SJSA1 (cell line): Measurements from ENCODE around the gene SEZ6. TPM values are rescaled to one million over a fixed set of nuclear protein-coding genes. Genes with fewer than 3 reads are reported as not detected.

Source experiments
- DNase-seq, 2 experiments: peaks; one replicate each; pipeline ENCODE4 v3.0.0-alpha.2; 2015 to 2020; ENCODE audit warnings: low spot score in 2 of 2, low read depth in 1 of 2
- H3K27ac ChIP-seq: fragments of 250-450 bp; sonication (Bioruptor Pico); 2 replicates; pipeline ENCODE4 v1.5.1; 2020; ENCODE audit warnings: mild to moderate bottlenecking, moderate library complexity
- H3K27me3 ChIP-seq: fragments of 250-450 bp; sonication (Bioruptor Pico); replicated peaks from 2 replicates; pipeline ENCODE4 v1.5.1; 2020; ENCODE audit warnings: mild to moderate bottlenecking, moderate library complexity
- H3K36me3 ChIP-seq: fragments of 250-450 bp; sonication (Bioruptor Pico); 2 replicates; pipeline ENCODE4 v1.5.1; 2020; ENCODE audit warnings: mild to moderate bottlenecking
- H3K4me1 ChIP-seq: fragments of 250-450 bp; sonication (Bioruptor Pico); replicated peaks from 2 replicates; pipeline ENCODE4 v1.6.1; 2021; ENCODE audit warnings: mild to moderate bottlenecking
- H3K4me3 ChIP-seq: fragments of 250-450 bp; sonication (Bioruptor Pico); 2 replicates; pipeline ENCODE4 v1.5.1; 2020; ENCODE audit warnings: mild to moderate bottlenecking
- H3K9me3 ChIP-seq: fragments of 250-450 bp; sonication (Bioruptor Pico); replicated peaks from 2 replicates; pipeline ENCODE4 v1.5.1; 2020; ENCODE audit warnings: mild to moderate bottlenecking
- total RNA-seq: library from RNA; depleted of rRNA; stranded (reverse); fragments of >200 nt; shearing (Covaris generic); gene quantifications from 2 replicates; pipeline ENCODE4 v1.2.3, GENCODE V29; 2014

Gene SEZ6
- total RNA-seq, 1 experiment from 2014 or later: not detected

GRCh38 chr17:28926786-28927185 lies 79.0 kb downstream of the SEZ6 start:
- H3K36me3 ChIP-seq: peaks cover 67% of the 10 kb centered on the region

GRCh38 chr17:28926366-28926765 lies 79.5 kb downstream of the SEZ6 start:
- DNase-seq: no peak
- no peak overlapping the region for H3K4me3 ChIP-seq
- no peaks in the 10 kb centered on the region for H3K27me3 ChIP-seq
- peaks cover 18% of the 10 kb centered on the region for H3K4me1 ChIP-seq
- peaks cover 3% of the 10 kb centered on the region; the same call in 1 of the 2 replicates for H3K9me3 ChIP-seq
- no peak overlapping the region; the same call in 1 of the 2 replicates for H3K27ac ChIP-seq
- H3K36me3 ChIP-seq: peaks cover 71% of the 10 kb centered on the region

More at GRCh38 chr17:28926786-28927185, 79.0 kb downstream of the SEZ6 start:
- no peak overlapping the region for H3K27ac ChIP-seq
- H3K27me3 ChIP-seq: no peaks in the 10 kb centered on the region
- peaks cover 3% of the 10 kb centered on the region; the same call in 1 of the 2 replicates for H3K9me3 ChIP-seq
- H3K4me3 ChIP-seq: no peak overlapping the region
- H3K4me1 ChIP-seq: peaks cover 18% of the 10 kb centered on the region
- no peak for DNase-seq

- Histone ChIP-seq H3K27ac (peak overlapping the region; percentile 27; the same call in 1 of the 2 replicates), H3K9me3 (peaks cover 3% of the 10 kb centered on the region; the same call in 1 of the 2 replicates), H3K27me3 (no peaks in the 10 kb centered on the region), H3K4me3 (no peak overlapping the region), H3K36me3 (peaks cover 76% of the 10 kb centered on the region), H3K4me1 (peaks cover 18% of the 10 kb centered on the region)
- peak in 1 of 2 experiments; percentile 39 for DNase-seq
These were observed 79.9 kb downstream of the SEZ6 start for GRCh38 chr17:28925912-28926365.

GRCh38 chr17:28920201-28920600 lies 85.6 kb downstream of the SEZ6 start:
- Histone ChIP-seq H3K4me3 (no peak overlapping the region), H3K36me3 (peaks cover 93% of the 10 kb centered on the region)

GRCh38 chr17:28918295-28918694 lies 87.5 kb downstream of the SEZ6 start:
- no peak for DNase-seq
- H3K36me3 ChIP-seq: peaks cover 95% of the 10 kb centered on the region
- H3K9me3 ChIP-seq: 0 out of 2 replicates have a peak, but pooled peaks cover 2% of the 10 kb centered on the region
- no peaks in the 10 kb centered on the region for H3K4me1 ChIP-seq
- no peaks in the 10 kb centered on the region for H3K27me3 ChIP-seq
- no peak overlapping the region for H3K4me3 ChIP-seq
- no peak overlapping the region for H3K27ac ChIP-seq

More at GRCh38 chr17:28920201-28920600, 85.6 kb downstream of the SEZ6 start:
- no peaks in the 10 kb centered on the region for H3K9me3 ChIP-seq
- H3K27me3 ChIP-seq: no peaks in the 10 kb centered on the region
- peaks cover 2% of the 10 kb centered on the region for H3K4me1 ChIP-seq
- no peak for DNase-seq
- H3K27ac ChIP-seq: no peak overlapping the region

GRCh38 chr17:28917465-28917864 lies 88.4 kb downstream of the SEZ6 start:
- Histone ChIP-seq H3K27ac (no peak overlapping the region), H3K36me3 (peaks cover 95% of the 10 kb centered on the region), H3K4me3 (no peak overlapping the region), H3K4me1 (no peaks in the 10 kb centered on the region), H3K9me3 (0 out of 2 replicates have a peak, but pooled peaks cover 2% of the 10 kb centered on the region), H3K27me3 (no peaks in the 10 kb centered on the region)
- no peak for DNase-seq

- 0 out of 2 replicates have a peak, but pooled peaks cover 2% of the 10 kb centered on the region for H3K9me3 ChIP-seq
- no peaks in the 10 kb centered on the region for H3K27me3 ChIP-seq
- no peak overlapping the region for H3K27ac ChIP-seq
- H3K4me1 ChIP-seq: no peaks in the 10 kb centered on the region
- no peak for DNase-seq
- H3K4me3 ChIP-seq: no peak overlapping the region
- H3K36me3 ChIP-seq: peaks cover 95% of the 10 kb centered on the region
These were observed 88.8 kb downstream of the SEZ6 start for GRCh38 chr17:28917029-28917428.

GRCh38 chr17:28916302-28916934 lies 89.4 kb downstream of the SEZ6 start:
- Histone ChIP-seq H3K36me3 (peaks cover 95% of the 10 kb centered on the region), H3K27ac (no peak overlapping the region), H3K4me3 (no peak overlapping the region), H3K9me3 (0 out of 2 replicates have a peak, but pooled peaks cover 2% of the 10 kb centered on the region), H3K27me3 (no peaks in the 10 kb centered on the region), H3K4me1 (no peaks in the 10 kb centered on the region)
- no peak for DNase-seq

- Histone ChIP-seq H3K4me1 (peaks cover 8% of the 10 kb centered on the region), H3K27me3 (no peaks in the 10 kb centered on the region), H3K27ac (no peak overlapping the region), H3K4me3 (no peak overlapping the region), H3K36me3 (peaks cover 100% of the 10 kb centered on the region), H3K9me3 (0 out of 2 replicates have a peak, but pooled peaks cover 2% of the 10 kb centered on the region)
- DNase-seq: no peak
These were observed 92.9 kb downstream of the SEZ6 start for GRCh38 chr17:28912938-28913333.

GRCh38 chr17:28912281-28912937 lies 93.4 kb downstream of the SEZ6 start:
- 0 out of 2 replicates have a peak, but pooled peaks cover 2% of the 10 kb centered on the region for H3K9me3 ChIP-seq
- no peak for DNase-seq
- peaks cover 100% of the 10 kb centered on the region for H3K36me3 ChIP-seq
- H3K4me1 ChIP-seq: peaks cover 8% of the 10 kb centered on the region
- H3K27me3 ChIP-seq: no peaks in the 10 kb centered on the region
- no peak overlapping the region for H3K4me3 ChIP-seq
- no peak overlapping the region for H3K27ac ChIP-seq

- H3K36me3 ChIP-seq: peaks cover 100% of the 10 kb centered on the region
- H3K27ac ChIP-seq: no peak overlapping the region
- 0 out of 2 replicates have a peak, but pooled peaks cover 2% of the 10 kb centered on the region for H3K9me3 ChIP-seq
- no peak for DNase-seq
- H3K27me3 ChIP-seq: no peaks in the 10 kb centered on the region
- H3K4me1 ChIP-seq: peaks cover 8% of the 10 kb centered on the region
- no peak overlapping the region for H3K4me3 ChIP-seq
These were observed 94.3 kb downstream of the SEZ6 start for GRCh38 chr17:28911411-28912045.

GRCh38 chr17:28910534-28910933 lies 95.3 kb downstream of the SEZ6 start:
- H3K4me1 ChIP-seq: peaks cover 8% of the 10 kb centered on the region
- 0 out of 2 replicates have a peak, but pooled peaks cover 2% of the 10 kb centered on the region for H3K9me3 ChIP-seq
- H3K27ac ChIP-seq: no peak overlapping the region
- H3K27me3 ChIP-seq: no peaks in the 10 kb centered on the region
- DNase-seq: no peak
- H3K36me3 ChIP-seq: peaks cover 96% of the 10 kb centered on the region
- no peak overlapping the region for H3K4me3 ChIP-seq

GRCh38 chr17:28908640-28909167 lies 97.1 kb downstream of the SEZ6 start:
- H3K36me3 ChIP-seq: peaks cover 78% of the 10 kb centered on the region
- no peak overlapping the region for H3K27ac ChIP-seq
- no peak overlapping the region for H3K4me3 ChIP-seq
- no peaks in the 10 kb centered on the region for H3K27me3 ChIP-seq
- peaks cover 8% of the 10 kb centered on the region for H3K4me1 ChIP-seq
- no peaks in the 10 kb centered on the region for H3K9me3 ChIP-seq
- DNase-seq: peak in 1 of 2 experiments; percentile 34
